K562 (cell line): ENCODE data around the gene NCOA6. TPM values are rescaled to one million over a fixed set of nuclear protein-coding genes. Genes with fewer than 3 reads are reported as not detected.

Experiments used
- ATF7 ChIP-seq: fragments of 450-650 bp; IDR thresholded peaks from 2 replicates; pipeline ENCODE4 v1.7.1; 2014; ENCODE audit warnings: mild to moderate bottlenecking, moderate library complexity
- BRF2 ChIP-seq: IDR thresholded peaks from 3 replicates; pipeline ENCODE4 v1.6.1; 2011; ENCODE audit warnings: borderline replicate concordance, mild to moderate bottlenecking; ENCODE audit not compliant: insufficient read length, insufficient read depth
- EWSR1 ChIP-seq: fragments of 450-650 bp; IDR thresholded peaks from 2 replicates; pipeline ENCODE4 v1.6.1; 2018; ENCODE audit warnings: borderline replicate concordance, mild to moderate bottlenecking, low read depth, moderate library complexity; ENCODE audit not compliant: partially characterized antibody
- NONO ChIP-seq, 2 experiments: fragments of 200-400 bp in 1 of 2; fragments of 450-650 bp in 1 of 2; formaldehyde crosslinking in 1 of 2; IDR thresholded peaks; 2 replicates each; pipeline ENCODE4 v1.6.1; 2017; ENCODE audit warnings: low read depth in 2 of 2, mild to moderate bottlenecking in 2 of 2, moderate library complexity in 2 of 2, low read length in 1 of 2
- ZNF407 ChIP-seq: fragments of 450-650 bp; IDR thresholded peaks from 2 replicates; pipeline ENCODE4 v1.6.1; 2016; ENCODE audit warnings: low read depth
- polyA plus RNA-seq, 8 experiments: library from polyadenylated mRNA; depleted of rRNA in 4 of 8; stranded (reverse) in 5 of 8; unstranded in 3 of 8; fragments of >200 nt; fragmentation: Nextera tagmentation in 2 of 8; fragmentation: Illumina TruSeq in 1 of 8; extraction: Ambion mirVana in 2 of 8; extraction: Trizol in 1 of 8; gene quantifications; 2 replicates each; pipeline versions ENCODE4 v1.2.1 to v1.2.3, GENCODE V29; 2011 to 2014; ENCODE audit warnings: inconsistent platforms in 1 of 8, missing spikeins in 1 of 8
- total RNA-seq, 7 experiments: library from RNA; depleted of rRNA in 6 of 7; stranded (reverse); fragments of >200 nt in 6 of 7; fragmentation: Illumina TruSeq in 2 of 7; extraction: Trizol in 2 of 7; gene quantifications; 2 replicates each; pipeline versions ENCODE4 v1.2.1 to v1.2.3, GENCODE V29; 2011 to 2021; ENCODE audit warnings: low replicate concordance in 1 of 7

NCOA6 gene
- total and polyA plus RNA-seq, 9 of the 15 experiments (the other 6 are each of a cell fraction or from before 2014, with no cell fraction given), result 6.1 to 25.0 (median 9.5) TPM

- peak; percentile 53; the same call in 1 of the 2 replicates for TF ChIP-seq ZNF407
- no peak for TF ChIP-seq EWSR1
- TF ChIP-seq BRF2, result no peak
- no peak for TF ChIP-seq ATF7
- peak; percentile 79 to 81; a peak in 3 of 4 replicates for TF ChIP-seq NONO (IDR thresholded peaks at IDR 0.05; ENCODE audit: low read depth in 2 of 2, low read length in 1 of 2)
Observed at GRCh38 chr20:34824806-34825529, 483 bp downstream of the NCOA6 start (continued).
